Measurements from ENCODE around the gene MRPL24.

DNA sequence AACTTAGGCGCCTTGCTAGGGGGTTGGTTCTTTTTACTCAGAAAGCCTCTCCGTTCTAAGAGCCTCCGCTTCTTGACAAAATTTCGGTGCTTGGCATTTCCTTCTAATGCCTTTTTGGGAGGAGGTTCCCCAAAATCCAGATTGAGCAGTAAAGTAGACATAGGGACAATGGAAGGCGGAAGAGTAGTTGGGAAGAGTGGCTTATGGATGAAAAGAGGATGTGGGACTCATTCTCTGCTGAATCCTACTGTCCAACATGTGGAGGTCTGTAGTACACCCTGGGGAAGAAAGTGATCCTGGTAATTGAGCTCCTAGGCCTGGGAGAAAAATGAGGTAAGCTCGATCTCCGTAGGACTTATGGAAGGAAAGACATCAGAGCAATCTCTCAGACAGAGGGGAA, 13.4 kb downstream of the MRPL24 start:
- TF ChIP-seq, protein P1, sequence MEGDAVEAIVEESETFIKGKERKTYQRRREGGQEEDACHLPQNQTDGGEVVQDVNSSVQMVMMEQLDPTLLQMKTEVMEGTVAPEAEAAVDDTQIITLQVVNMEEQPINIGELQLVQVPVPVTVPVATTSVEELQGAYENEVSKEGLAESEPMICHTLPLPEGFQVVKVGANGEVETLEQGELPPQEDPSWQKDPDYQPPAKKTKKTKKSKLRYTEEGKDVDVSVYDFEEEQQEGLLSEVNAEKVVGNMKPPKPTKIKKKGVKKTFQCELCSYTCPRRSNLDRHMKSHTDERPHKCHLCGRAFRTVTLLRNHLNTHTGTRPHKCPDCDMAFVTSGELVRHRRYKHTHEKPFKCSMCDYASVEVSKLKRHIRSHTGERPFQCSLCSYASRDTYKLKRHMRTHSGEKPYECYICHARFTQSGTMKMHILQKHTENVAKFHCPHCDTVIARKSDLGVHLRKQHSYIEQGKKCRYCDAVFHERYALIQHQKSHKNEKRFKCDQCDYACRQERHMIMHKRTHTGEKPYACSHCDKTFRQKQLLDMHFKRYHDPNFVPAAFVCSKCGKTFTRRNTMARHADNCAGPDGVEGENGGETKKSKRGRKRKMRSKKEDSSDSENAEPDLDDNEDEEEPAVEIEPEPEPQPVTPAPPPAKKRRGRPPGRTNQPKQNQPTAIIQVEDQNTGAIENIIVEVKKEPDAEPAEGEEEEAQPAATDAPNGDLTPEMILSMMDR (IDR thresholded peaks at IDR 0.05; ENCODE audit: insufficient read depth, low read depth, low read length): no peak
- TF ChIP-seq EZH2 (IDR thresholded peaks at IDR 0.05; ENCODE audit: insufficient read depth, low read length): no peak
